RKO (cell line): ENCODE results near the gene KRTAP6-1.
A peak's percentile ranks its signal among the peaks of the same experiment; 100 is the strongest.

Source experiments
- DNase-seq: peaks from one replicate; pipeline ENCODE4 v3.0.0-alpha.2; 2016; ENCODE audit warnings: low spot score

The KRTAP6-1 gene

GRCh38 chr21:30577766-30578165, 36.0 kb downstream of the KRTAP6-1 start:
- DNase-seq: peak; percentile 8

GRCh38 chr21:30567617-30568016, 46.1 kb downstream of the KRTAP6-1 start:
- DNase-seq: no peak

GRCh38 chr21:30563630-30564029, 50.1 kb downstream of the KRTAP6-1 start:
- no peak for DNase-seq
